ENCODE measurements around the gene KARS1.
A peak's percentile ranks its signal among the peaks of the same experiment; 100 is the strongest.

The KARS1 gene

GRCh38 chr16:75624921-75625334 is 22.5 kb downstream of the KARS1 start:
- Histone ChIP-seq H3K56ac (ENCODE audit: low read length) (no peak overlapping the region), H4K8ac (ENCODE audit: low read depth, low read length) (no peak overlapping the region), H2BK5ac (ENCODE audit: low read length) (no peak overlapping the region), H3K79me1 (ENCODE audit: low read length) (peaks cover 7% of the 10 kb centered on the region), H3K27ac (ENCODE audit: low read depth, low read length) (peak overlapping the region; percentile 17), H3K36me3 (ENCODE audit: control insufficient read depth, insufficient read depth, low read length) (peaks cover 31% of the 10 kb centered on the region), H3K4me2 (ENCODE audit: low read length) (no peak overlapping the region), H3K4ac (ENCODE audit: low read depth, low read length) (no peak overlapping the region), H4K5ac (ENCODE audit: low read length) (no peak overlapping the region), H3K4me1 (ENCODE audit: control insufficient read depth, low read depth, low read length) (peaks cover 6% of the 10 kb centered on the region), H3K9ac (ENCODE audit: low read length) (no peak overlapping the region), H3K27me3 (ENCODE audit: insufficient read depth, low read length, poor library complexity) (no peaks in the 10 kb centered on the region), H2BK120ac (ENCODE audit: low read depth, low read length) (no peak overlapping the region), H3K4me3 (ENCODE audit: low read length) (no peak overlapping the region), H2BK15ac (replicated peaks; ENCODE audit: low read depth) (no peak overlapping the region), H3K23ac (ENCODE audit: low read length) (no peak overlapping the region), H3K18ac (ENCODE audit: low read length) (no peak overlapping the region), H3K79me2 (ENCODE audit: control insufficient read depth, insufficient read depth, low read length) (peaks cover 5% of the 10 kb centered on the region), H2AK5ac (ENCODE audit: low read length) (no peak overlapping the region)
- WGBS (ENCODE audit: extremely low coverage, insufficient coverage, low lambda C conversion rate): no CpG with 5 or more reads among the region's 4 CpGs
- DNase-seq: peak; percentile 87

- H4K5ac ChIP-seq (ENCODE audit: low read length): no peak within 1 kb of the TSS
- DNase-seq: peak; percentile 100
- peaks cover 5% of the 10 kb centered on the region for H3K79me2 ChIP-seq (ENCODE audit: control insufficient read depth, insufficient read depth, low read length)
- H4K8ac ChIP-seq (ENCODE audit: low read depth, low read length): no peak within 1 kb of the TSS
- no peak within 1 kb of the TSS for H3K4ac ChIP-seq (ENCODE audit: low read depth, low read length)
- H2BK120ac ChIP-seq (ENCODE audit: low read depth, low read length): no peak within 1 kb of the TSS
- H3K79me1 ChIP-seq (ENCODE audit: low read length): peaks cover 7% of the 10 kb centered on the region
- H3K9ac ChIP-seq (ENCODE audit: low read length): peak within 1 kb of the TSS; percentile 81
- peak within 1 kb of the TSS; percentile 49 for H3K4me3 ChIP-seq (ENCODE audit: low read length)
- H3K27ac ChIP-seq (ENCODE audit: low read depth, low read length): peak within 1 kb of the TSS; percentile 69
- H3K4me1 ChIP-seq (ENCODE audit: control insufficient read depth, low read depth, low read length): peaks cover 6% of the 10 kb centered on the region
- H3K27me3 ChIP-seq (ENCODE audit: insufficient read depth, low read length, poor library complexity): no peaks in the 10 kb centered on the region
- no peak within 1 kb of the TSS for H2BK15ac ChIP-seq (replicated peaks; ENCODE audit: low read depth)
- H3K23ac ChIP-seq (ENCODE audit: low read length): no peak within 1 kb of the TSS
- peak within 1 kb of the TSS; percentile 91 for H3K56ac ChIP-seq (ENCODE audit: low read length)
- WGBS (ENCODE audit: extremely low coverage, insufficient coverage, low lambda C conversion rate): no CpG with 5 or more reads among the region's 62 CpGs
- peak within 1 kb of the TSS; percentile 5 for H2BK5ac ChIP-seq (ENCODE audit: low read length)
- no peak within 1 kb of the TSS for H2AK5ac ChIP-seq (ENCODE audit: low read length)
- peak within 1 kb of the TSS; percentile 35 for H3K18ac ChIP-seq (ENCODE audit: low read length)
- H3K4me2 ChIP-seq (ENCODE audit: low read length): peak within 1 kb of the TSS; percentile 61
- H3K36me3 ChIP-seq (ENCODE audit: control insufficient read depth, insufficient read depth, low read length): peaks cover 17% of the 10 kb centered on the region
These were observed 24.5 kb downstream of the KARS1 start, which contains the start of gene ADAT1 for GRCh38 chr16:75622761-75623605. Gene ADAT1 (minus strand): TSS chr16:75623281. CDS start chr16:75620799, 2,482 bp downstream.

- Histone ChIP-seq H3K23ac (ENCODE audit: low read length) (no peak overlapping the region), H3K4me2 (ENCODE audit: low read length) (no peak overlapping the region), H3K4me1 (ENCODE audit: control insufficient read depth, low read depth, low read length) (peaks cover 6% of the 10 kb centered on the region), H3K4ac (ENCODE audit: low read depth, low read length) (no peak overlapping the region), H2BK15ac (replicated peaks; ENCODE audit: low read depth) (no peak overlapping the region), H2AK5ac (ENCODE audit: low read length) (no peak overlapping the region), H3K4me3 (ENCODE audit: low read length) (no peak overlapping the region), H2BK120ac (ENCODE audit: low read depth, low read length) (no peak overlapping the region), H3K27ac (ENCODE audit: low read depth, low read length) (no peak overlapping the region), H3K79me2 (ENCODE audit: control insufficient read depth, insufficient read depth, low read length) (peaks cover 5% of the 10 kb centered on the region), H4K5ac (ENCODE audit: low read length) (no peak overlapping the region), H2BK5ac (ENCODE audit: low read length) (no peak overlapping the region), H3K56ac (ENCODE audit: low read length) (no peak overlapping the region), H3K18ac (ENCODE audit: low read length) (no peak overlapping the region), H3K27me3 (ENCODE audit: insufficient read depth, low read length, poor library complexity) (no peaks in the 10 kb centered on the region), H4K8ac (ENCODE audit: low read depth, low read length) (no peak overlapping the region), H3K36me3 (ENCODE audit: control insufficient read depth, insufficient read depth, low read length) (peaks cover 7% of the 10 kb centered on the region), H3K79me1 (ENCODE audit: low read length) (peaks cover 7% of the 10 kb centered on the region), H3K9ac (ENCODE audit: low read length) (no peak overlapping the region)
- peak; percentile 56 for DNase-seq
- WGBS (ENCODE audit: extremely low coverage, insufficient coverage, low lambda C conversion rate): no CpG with 5 or more reads among the region's 2 CpGs
These were observed 26.3 kb downstream of the KARS1 start for GRCh38 chr16:75621170-75621477.

GRCh38 chr16:75620326-75621169 is 26.9 kb downstream of the KARS1 start:
- WGBS (ENCODE audit: extremely low coverage, insufficient coverage, low lambda C conversion rate): no CpG with 5 or more reads among the region's 20 CpGs
- no peak overlapping the region for H2BK120ac ChIP-seq (ENCODE audit: low read depth, low read length)
- no peak for DNase-seq

GRCh38 chr16:75618780-75619179 is 28.7 kb downstream of the KARS1 start:
- Histone ChIP-seq H2BK120ac (ENCODE audit: low read depth, low read length) (no peak overlapping the region), H3K56ac (ENCODE audit: low read length) (no peak overlapping the region), H3K4me3 (ENCODE audit: low read length) (no peak overlapping the region), H3K79me1 (ENCODE audit: low read length) (peaks cover 7% of the 10 kb centered on the region), H3K27ac (ENCODE audit: low read depth, low read length) (no peak overlapping the region), H3K18ac (ENCODE audit: low read length) (no peak overlapping the region), H3K23ac (ENCODE audit: low read length) (no peak overlapping the region), H3K36me3 (ENCODE audit: control insufficient read depth, insufficient read depth, low read length) (peaks cover 6% of the 10 kb centered on the region), H3K4ac (ENCODE audit: low read depth, low read length) (no peak overlapping the region), H4K8ac (ENCODE audit: low read depth, low read length) (no peak overlapping the region), H3K4me2 (ENCODE audit: low read length) (no peak overlapping the region), H2BK15ac (replicated peaks; ENCODE audit: low read depth) (no peak overlapping the region), H4K5ac (ENCODE audit: low read length) (no peak overlapping the region), H3K4me1 (ENCODE audit: control insufficient read depth, low read depth, low read length) (peaks cover 4% of the 10 kb centered on the region), H3K27me3 (ENCODE audit: insufficient read depth, low read length, poor library complexity) (no peaks in the 10 kb centered on the region), H3K9ac (ENCODE audit: low read length) (no peak overlapping the region), H3K79me2 (ENCODE audit: control insufficient read depth, insufficient read depth, low read length) (peaks cover 5% of the 10 kb centered on the region), H2AK5ac (ENCODE audit: low read length) (no peak overlapping the region), H2BK5ac (ENCODE audit: low read length) (no peak overlapping the region)
- no peak for DNase-seq
- no CpG with 5 or more reads among the region's 2 CpGs for WGBS (ENCODE audit: extremely low coverage, insufficient coverage, low lambda C conversion rate)

More at GRCh38 chr16:75620326-75621169, 26.9 kb downstream of the KARS1 start:
- H4K8ac ChIP-seq (ENCODE audit: low read depth, low read length): no peak overlapping the region
- H3K4me2 ChIP-seq (ENCODE audit: low read length): no peak overlapping the region
- H3K56ac ChIP-seq (ENCODE audit: low read length): no peak overlapping the region
- H2BK5ac ChIP-seq (ENCODE audit: low read length): no peak overlapping the region
- H3K23ac ChIP-seq (ENCODE audit: low read length): no peak overlapping the region
- no peak overlapping the region for H2AK5ac ChIP-seq (ENCODE audit: low read length)
- H3K4ac ChIP-seq (ENCODE audit: low read depth, low read length): no peak overlapping the region
- H3K18ac ChIP-seq (ENCODE audit: low read length): no peak overlapping the region
- H3K27ac ChIP-seq (ENCODE audit: low read depth, low read length): no peak overlapping the region
- no peak overlapping the region for H3K4me3 ChIP-seq (ENCODE audit: low read length)
- H4K5ac ChIP-seq (ENCODE audit: low read length): no peak overlapping the region
- H3K36me3 ChIP-seq (ENCODE audit: control insufficient read depth, insufficient read depth, low read length): peaks cover 5% of the 10 kb centered on the region
- H3K4me1 ChIP-seq (ENCODE audit: control insufficient read depth, low read depth, low read length): peaks cover 6% of the 10 kb centered on the region
- no peak overlapping the region for H3K9ac ChIP-seq (ENCODE audit: low read length)
- H3K27me3 ChIP-seq (ENCODE audit: insufficient read depth, low read length, poor library complexity): no peaks in the 10 kb centered on the region
- H3K79me2 ChIP-seq (ENCODE audit: control insufficient read depth, insufficient read depth, low read length): peaks cover 5% of the 10 kb centered on the region
- no peak overlapping the region for H2BK15ac ChIP-seq (replicated peaks; ENCODE audit: low read depth)
- peaks cover 7% of the 10 kb centered on the region for H3K79me1 ChIP-seq (ENCODE audit: low read length)

All from mesendoderm (in vitro differentiated cells).